Retinal pigment epithelial cell (primary cell): ENCODE measurements around the gene MRPL17.
A peak's percentile ranks its signal among the peaks of the same experiment; 100 is the strongest.

Experiments used
- DNase-seq: peaks from one replicate; pipeline ENCODE4 v3.0.0-alpha.2; 2010; ENCODE audit warnings: low read depth
- H3K4me3 ChIP-seq: 2 replicates; pipeline ENCODE4 v1.5.1; 2011; ENCODE audit warnings: mild to moderate bottlenecking, low read length, control low read depth, moderate library complexity
- CTCF ChIP-seq: conservative IDR thresholded peaks from 2 replicates; pipeline ENCODE4 v1.5.1; 2011; ENCODE audit warnings: low read depth, low read length, control low read depth, inconsistent platforms

MRPL17 gene

GRCh38 chr11:6682936-6683861, at the start of gene MRPL17:
Gene MRPL17, minus strand, starts transcription at chr11:6683340. Its CDS starts 44 bp downstream, at chr11:6683296.
- TF ChIP-seq CTCF: peak; percentile 84
- peak within 1 kb of the TSS; percentile 97 for H3K4me3 ChIP-seq
- DNase-seq: peak; percentile 92

- no peak for DNase-seq
- TF ChIP-seq CTCF: no peak
- H3K4me3 ChIP-seq: no peak overlapping the region
These were observed 45.0 kb upstream of the MRPL17 start for GRCh38 chr11:6727971-6728760.

GRCh38 chr11:6725386-6725896, 42.3 kb upstream of the MRPL17 start:
- DNase-seq: no peak
- no peak for TF ChIP-seq CTCF
- no peak overlapping the region for H3K4me3 ChIP-seq

GRCh38 chr11:6724013-6724412, 40.9 kb upstream of the MRPL17 start:
- no peak for TF ChIP-seq CTCF
- DNase-seq: no peak
- no peak overlapping the region for H3K4me3 ChIP-seq

GRCh38 chr11:6721343-6721742, 38.2 kb upstream of the MRPL17 start:
- no peak overlapping the region for H3K4me3 ChIP-seq

GRCh38 chr11:6719576-6719975, 36.4 kb upstream of the MRPL17 start:
- no peak for TF ChIP-seq CTCF
- DNase-seq: no peak
- no peak overlapping the region for H3K4me3 ChIP-seq

More at GRCh38 chr11:6721343-6721742, 38.2 kb upstream of the MRPL17 start:
- no peak for DNase-seq
- no peak for TF ChIP-seq CTCF
